ENCODE measurements around the gene SOD1.

SOD1 gene

GRCh38 chr21:31666445-31667010 is 7.0 kb downstream of the SOD1 start:
- H3K36me3 ChIP-seq (ENCODE audit: low read depth), result peaks cover 86% of the 10 kb centered on the region
- no peak overlapping the region for H3K4me3 ChIP-seq (ENCODE audit: severe bottlenecking)
- H3K27ac ChIP-seq (ENCODE audit: poor library complexity, severe bottlenecking), result peak overlapping the region; percentile 43
- ATAC-seq (ENCODE audit: low read depth) (no peak), DNase-seq (ENCODE audit: low spot score) (no peak)
- peaks cover 35% of the 10 kb centered on the region for H3K4me1 ChIP-seq (ENCODE audit: insufficient read depth, poor library complexity, severe bottlenecking)
- TF ChIP-seq CTCF (IDR thresholded peaks at IDR 0.05; ENCODE audit: poor library complexity, severe bottlenecking), result no peak
- H3K9me3 ChIP-seq (ENCODE audit: severe bottlenecking), result no peaks in the 10 kb centered on the region
- H3K27me3 ChIP-seq (ENCODE audit: insufficient read depth, poor library complexity, severe bottlenecking), result no peaks in the 10 kb centered on the region

GRCh38 chr21:31667132-31667531 is 7.6 kb downstream of the SOD1 start:
- H3K4me3 ChIP-seq (ENCODE audit: severe bottlenecking), result no peak overlapping the region
- peaks cover 35% of the 10 kb centered on the region for H3K4me1 ChIP-seq (ENCODE audit: insufficient read depth, poor library complexity, severe bottlenecking)
- TF ChIP-seq CTCF (IDR thresholded peaks at IDR 0.05; ENCODE audit: poor library complexity, severe bottlenecking), result no peak
- H3K27me3 ChIP-seq (ENCODE audit: insufficient read depth, poor library complexity, severe bottlenecking), result no peaks in the 10 kb centered on the region
- H3K9me3 ChIP-seq (ENCODE audit: severe bottlenecking), result no peaks in the 10 kb centered on the region
- peaks cover 86% of the 10 kb centered on the region for H3K36me3 ChIP-seq (ENCODE audit: low read depth)
- no peak for DNase-seq (ENCODE audit: low spot score)
- no peak for ATAC-seq (ENCODE audit: low read depth)
- H3K27ac ChIP-seq (ENCODE audit: poor library complexity, severe bottlenecking), result peak overlapping the region; percentile 43

GRCh38 chr21:31667639-31668038 is 8.1 kb downstream of the SOD1 start:
- Histone ChIP-seq H3K4me3 (ENCODE audit: severe bottlenecking) (no peak overlapping the region), H3K4me1 (ENCODE audit: insufficient read depth, poor library complexity, severe bottlenecking) (peaks cover 35% of the 10 kb centered on the region), H3K27me3 (ENCODE audit: insufficient read depth, poor library complexity, severe bottlenecking) (no peaks in the 10 kb centered on the region), H3K36me3 (ENCODE audit: low read depth) (peaks cover 84% of the 10 kb centered on the region), H3K9me3 (ENCODE audit: severe bottlenecking) (no peaks in the 10 kb centered on the region), H3K27ac (ENCODE audit: poor library complexity, severe bottlenecking) (peak overlapping the region; percentile 43)
- DNase-seq (ENCODE audit: low spot score) (no peak), ATAC-seq (ENCODE audit: low read depth) (0 out of 3 replicates have a peak, but pooled peaks have one; percentile 44)
- no peak for TF ChIP-seq CTCF (IDR thresholded peaks at IDR 0.05; ENCODE audit: poor library complexity, severe bottlenecking)

GRCh38 chr21:31668651-31669491 is 9.4 kb downstream of the SOD1 start:
- Histone ChIP-seq H3K4me1 (ENCODE audit: insufficient read depth, poor library complexity, severe bottlenecking) (peaks cover 35% of the 10 kb centered on the region), H3K27me3 (ENCODE audit: insufficient read depth, poor library complexity, severe bottlenecking) (no peaks in the 10 kb centered on the region), H3K36me3 (ENCODE audit: low read depth) (peaks cover 77% of the 10 kb centered on the region), H3K9me3 (ENCODE audit: severe bottlenecking) (no peaks in the 10 kb centered on the region), H3K4me3 (ENCODE audit: severe bottlenecking) (no peak overlapping the region), H3K27ac (ENCODE audit: poor library complexity, severe bottlenecking) (peak overlapping the region; percentile 43)
- DNase-seq (ENCODE audit: low spot score) (no peak), ATAC-seq (ENCODE audit: low read depth) (no peak; the same call in 2 of the 3 replicates)
- no peak for TF ChIP-seq CTCF (IDR thresholded peaks at IDR 0.05; ENCODE audit: poor library complexity, severe bottlenecking)

GRCh38 chr21:31670070-31670469 is 10.6 kb downstream of the SOD1 start:
- Histone ChIP-seq H3K4me1 (ENCODE audit: insufficient read depth, poor library complexity, severe bottlenecking) (peaks cover 35% of the 10 kb centered on the region), H3K27me3 (ENCODE audit: insufficient read depth, poor library complexity, severe bottlenecking) (no peaks in the 10 kb centered on the region), H3K36me3 (ENCODE audit: low read depth) (peaks cover 68% of the 10 kb centered on the region), H3K4me3 (ENCODE audit: severe bottlenecking) (no peak overlapping the region), H3K27ac (ENCODE audit: poor library complexity, severe bottlenecking) (no peak overlapping the region), H3K9me3 (ENCODE audit: severe bottlenecking) (no peaks in the 10 kb centered on the region)
- DNase-seq (ENCODE audit: low spot score) (no peak), ATAC-seq (ENCODE audit: low read depth) (no peak)
- TF ChIP-seq CTCF (IDR thresholded peaks at IDR 0.05; ENCODE audit: poor library complexity, severe bottlenecking), result no peak

All from RWPE2 (cell line).